Activated CD8-positive, alpha-beta memory T cell treated with anti-CD3 and anti-CD28 coated beads for 1 hour (primary cell): ENCODE measurements around the gene RELL1.

ENCODE experiments used
- DNase-seq, 2 donors: peaks; one replicate each; pipeline ENCODE4 v3.0.0-alpha.2; 2020; ENCODE audit warnings: low read depth in 1 of 2; ENCODE audit errors: extremely low read depth in 1 of 2

Gene RELL1

DNA sequence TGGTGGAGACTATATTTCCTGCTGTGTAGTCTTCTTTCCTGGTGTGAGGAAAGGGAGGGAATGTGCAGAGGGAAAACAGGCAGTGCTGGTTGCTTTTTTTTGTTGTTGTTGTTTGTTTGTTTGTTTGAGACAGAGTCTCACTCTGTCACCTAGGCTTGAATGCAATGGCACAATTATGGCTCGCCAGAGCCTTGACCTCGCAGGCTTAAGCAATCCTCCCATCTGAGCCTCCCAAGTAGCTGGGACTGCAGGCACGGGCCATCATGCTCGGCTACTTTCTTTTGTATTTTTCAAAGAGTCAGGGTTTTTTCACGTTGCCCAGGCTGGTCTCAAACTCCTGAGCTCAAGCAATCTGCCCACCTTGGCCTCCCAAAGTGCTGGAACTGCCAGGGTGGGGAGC, 82.5 kb downstream of the RELL1 start:
- no peak for DNase-seq

DNA sequence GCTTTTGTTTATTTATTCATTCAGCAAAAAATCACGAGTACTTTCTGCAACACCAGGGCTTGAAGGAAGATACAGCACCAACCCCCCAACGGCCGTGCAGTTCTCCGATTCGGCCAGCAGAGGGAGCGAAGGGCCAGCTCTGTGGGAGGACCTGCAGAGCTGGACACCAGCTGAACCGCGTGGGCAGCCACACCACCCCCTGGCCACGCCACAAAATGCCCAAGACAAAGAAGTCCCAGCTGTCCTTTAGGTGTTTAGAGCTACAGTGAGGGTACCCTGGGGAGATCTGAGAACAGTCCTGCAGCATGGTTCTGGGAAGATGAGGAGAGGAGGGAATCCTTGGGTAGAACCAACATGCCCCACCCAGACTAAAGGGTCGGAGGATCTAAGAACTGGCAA, 83.1 kb downstream of the RELL1 start:
- DNase-seq = peak; percentile 45 to 66

DNA sequence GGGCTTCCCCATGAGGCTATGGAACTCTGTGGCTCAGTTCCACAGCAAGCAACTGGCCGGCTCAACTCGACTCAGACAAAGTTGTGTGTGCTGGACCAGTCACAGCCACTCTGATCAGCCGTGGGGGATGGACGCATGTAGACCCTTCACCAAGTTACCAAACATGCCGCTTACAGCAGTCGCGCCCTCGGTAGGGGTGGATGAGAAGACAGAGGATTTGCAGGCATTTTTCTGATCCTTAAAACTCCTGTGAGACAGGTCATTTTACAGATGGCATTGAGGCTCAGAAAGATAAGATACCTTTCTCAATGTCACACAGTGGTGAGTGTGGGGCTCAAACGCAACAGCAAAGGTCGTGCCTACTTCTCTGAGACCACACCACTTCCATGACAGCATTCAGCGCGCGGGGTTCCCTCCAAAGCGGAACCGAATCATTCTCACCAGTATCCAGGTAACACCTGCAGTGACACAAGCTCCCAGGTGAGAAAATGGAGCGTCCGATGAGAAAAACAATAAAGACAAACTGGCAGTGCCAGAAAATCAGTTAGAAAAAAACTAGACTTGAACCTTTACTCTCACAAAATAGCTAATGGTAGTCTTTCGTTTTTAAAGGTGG, 83.6 kb downstream of the RELL1 start:
- DNase-seq = no peak

DNA sequence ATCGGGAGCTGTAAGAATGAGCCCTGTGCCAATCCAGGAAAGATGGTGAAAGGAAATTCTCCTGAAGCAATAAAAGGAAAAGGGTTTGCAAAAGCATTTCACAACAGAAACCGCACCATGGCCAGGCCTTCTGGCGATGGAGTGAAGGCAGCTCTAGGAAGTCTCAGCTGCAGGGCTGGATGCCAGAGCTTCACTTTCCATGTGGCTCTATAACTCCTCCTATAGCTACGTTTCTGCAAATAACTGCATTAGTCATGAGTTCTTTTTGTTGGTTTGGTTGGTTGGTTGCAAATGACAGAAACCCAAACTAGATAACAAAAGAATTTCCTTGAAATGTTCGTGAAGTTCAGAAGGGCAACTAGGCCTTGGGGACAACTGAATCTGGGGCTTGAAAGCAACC, 84.6 kb downstream of the RELL1 start:
- no peak for DNase-seq

DNA sequence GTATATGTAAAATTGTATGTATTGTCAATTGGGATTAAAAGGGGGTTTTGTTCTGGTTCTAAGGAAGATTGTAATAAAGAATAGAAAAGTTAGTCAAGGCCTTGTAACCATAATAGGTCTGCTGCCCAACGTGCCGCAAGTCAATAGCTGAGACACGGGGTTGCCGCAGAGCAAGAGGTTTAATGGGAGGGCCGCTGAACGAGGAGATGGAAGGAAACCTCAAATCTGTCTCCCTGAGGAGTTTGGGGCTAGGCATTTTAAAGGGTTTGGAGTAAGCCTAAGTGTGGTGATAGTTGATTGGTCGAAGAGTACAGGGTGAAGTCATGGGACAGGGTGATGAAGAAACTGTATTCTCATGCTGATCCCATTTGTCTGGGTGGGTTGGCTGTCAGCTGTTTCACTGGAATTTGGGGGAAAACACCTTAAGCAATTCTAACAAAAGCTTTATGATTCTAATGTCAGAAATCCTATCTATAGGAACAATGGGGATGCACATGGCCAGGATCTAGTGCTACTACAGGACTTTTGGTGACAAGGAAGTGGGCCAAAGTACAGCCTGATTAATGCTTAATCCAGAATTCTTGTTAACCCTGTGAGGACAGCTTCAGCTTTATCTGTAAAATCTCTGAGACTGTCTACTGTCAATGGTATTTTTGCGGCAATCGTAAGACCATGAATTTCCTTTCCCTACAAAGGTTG, 86.9 kb downstream of the RELL1 start:
- no peak for DNase-seq

DNA sequence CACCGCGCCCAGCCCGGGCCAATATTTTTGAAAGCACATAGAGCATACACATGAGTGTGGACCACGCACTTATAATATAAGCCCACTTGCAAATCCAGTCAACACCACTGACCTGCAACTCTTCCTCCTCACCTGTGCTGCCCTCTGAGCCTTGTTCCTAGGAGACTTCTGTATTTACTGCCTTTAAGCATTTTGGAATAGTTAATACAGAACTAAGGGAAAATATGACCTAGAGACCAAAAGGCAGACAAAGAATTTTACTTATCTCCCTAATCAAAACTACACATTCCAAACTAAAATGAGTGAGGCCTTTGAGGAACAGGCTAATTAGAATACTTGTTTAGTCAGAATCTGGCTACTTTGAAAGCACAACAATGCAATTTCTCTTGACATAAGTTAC, 89.1 kb downstream of the RELL1 start:
- DNase-seq = no peak

DNA sequence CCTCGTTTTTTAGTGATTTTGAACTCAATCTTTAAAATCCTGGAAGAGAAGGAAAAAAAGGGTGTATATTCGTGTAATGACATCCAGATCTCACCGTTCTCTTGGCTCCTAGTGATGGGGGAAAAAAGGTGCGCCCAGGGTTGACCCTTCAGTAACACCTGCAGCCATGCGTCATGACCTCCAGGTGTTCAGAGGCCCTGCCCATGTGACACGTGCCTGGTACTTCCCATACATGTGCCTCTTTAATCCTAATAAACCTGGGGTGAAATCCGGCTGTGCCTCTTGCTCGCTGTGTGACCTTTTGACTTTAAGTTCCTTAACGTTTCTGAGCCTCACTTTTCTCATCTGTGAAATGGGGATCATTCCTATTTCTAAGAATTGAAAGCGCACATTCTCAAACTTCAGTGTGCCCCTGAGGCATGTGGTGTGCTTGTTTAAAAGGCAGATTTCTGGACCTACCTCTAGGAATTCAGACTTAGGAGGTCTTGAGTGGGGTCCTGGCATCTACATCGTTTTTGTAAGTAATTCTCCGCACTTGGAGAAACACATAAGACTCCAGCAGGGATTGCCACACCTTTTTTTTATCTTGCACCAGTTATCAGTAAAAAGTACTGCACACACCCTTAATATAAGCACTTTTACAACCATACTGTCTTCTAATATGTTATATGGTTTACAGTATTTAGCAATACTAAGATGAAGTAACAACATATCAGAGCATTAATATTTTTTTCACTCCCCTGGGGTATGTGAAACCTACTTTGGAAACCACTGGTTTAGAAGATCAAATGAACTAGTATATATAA, 90.1 kb downstream of the RELL1 start:
- DNase-seq = no peak

DNA sequence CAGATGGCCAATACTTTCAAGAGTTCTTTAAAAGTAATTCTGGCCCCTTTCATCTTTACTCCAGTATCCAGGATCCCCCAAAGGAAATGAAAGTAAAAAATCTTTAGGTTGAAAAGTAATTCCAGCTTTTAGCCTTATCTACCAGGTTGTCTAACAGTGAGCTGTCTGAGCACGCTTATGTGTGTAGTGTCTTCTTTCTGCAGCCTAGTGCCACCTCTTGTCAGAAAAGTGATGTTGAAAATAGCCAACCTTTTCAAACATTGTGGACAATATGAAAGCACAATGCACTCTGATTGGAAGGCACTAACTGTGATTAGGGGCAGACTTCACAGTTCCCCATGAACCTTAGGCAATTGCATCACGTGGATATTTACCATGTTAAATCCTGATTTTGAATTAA, 92.1 kb downstream of the RELL1 start:
- DNase-seq = no peak

DNA sequence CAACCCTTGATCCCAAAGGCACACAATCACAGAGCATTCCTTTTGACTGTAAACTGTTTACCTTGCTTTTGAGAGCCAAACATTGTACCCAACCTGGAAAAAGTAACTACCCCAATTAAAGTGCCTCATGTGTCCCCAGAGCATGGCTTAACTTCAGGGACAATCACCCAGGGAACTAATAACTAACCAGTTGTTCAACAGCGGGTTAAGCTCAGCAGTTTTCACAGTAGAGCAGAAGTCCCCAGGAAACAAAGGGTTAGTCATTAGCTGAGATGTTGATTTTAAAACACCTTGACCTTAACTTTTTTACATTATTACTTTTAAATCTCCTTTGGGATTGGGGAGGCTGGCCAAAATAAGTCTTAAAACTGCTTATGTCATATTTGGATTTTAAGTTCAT, 94.8 kb downstream of the RELL1 start:
- no peak for DNase-seq

DNA sequence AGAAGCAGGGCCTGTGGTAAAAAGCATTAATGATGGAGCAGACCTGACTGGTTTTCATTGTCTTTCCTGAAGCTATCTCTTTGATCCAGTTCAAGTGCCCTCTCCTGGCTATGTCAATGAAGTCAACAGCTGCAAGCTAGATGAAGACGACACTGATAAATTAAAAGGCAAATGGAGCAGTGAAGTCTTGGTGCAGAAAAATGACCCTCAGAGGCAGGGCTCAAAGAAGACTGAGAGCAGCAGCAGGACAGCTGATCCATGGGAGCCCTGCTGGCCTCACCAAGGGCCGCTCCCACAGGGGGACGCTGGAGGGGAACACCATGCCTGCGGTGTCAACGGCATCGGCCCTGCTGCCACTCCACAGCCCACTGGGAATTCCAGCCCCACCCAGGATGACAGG, 96.2 kb downstream of the RELL1 start:
- no peak for DNase-seq

DNA sequence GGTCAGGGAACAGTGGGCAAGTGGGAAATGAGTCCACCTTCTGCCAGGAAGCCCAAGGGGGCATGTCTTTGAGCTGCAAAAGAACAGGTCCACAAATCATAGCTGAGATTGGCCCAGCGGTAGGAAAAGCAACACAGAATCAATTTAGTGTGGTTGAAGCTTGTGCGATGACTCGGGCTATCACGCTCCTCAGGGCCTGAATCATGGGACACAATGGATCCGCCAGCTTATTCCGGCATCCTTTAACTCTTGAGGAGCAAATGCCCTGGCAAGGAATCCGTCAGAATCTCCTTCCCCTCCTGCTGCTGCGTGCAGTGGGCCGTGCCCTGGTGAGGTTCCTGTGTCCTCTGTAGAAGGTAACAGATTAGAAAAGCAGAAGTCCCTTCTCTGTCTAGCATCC, 98.0 kb downstream of the RELL1 start:
- DNase-seq = no peak

DNA sequence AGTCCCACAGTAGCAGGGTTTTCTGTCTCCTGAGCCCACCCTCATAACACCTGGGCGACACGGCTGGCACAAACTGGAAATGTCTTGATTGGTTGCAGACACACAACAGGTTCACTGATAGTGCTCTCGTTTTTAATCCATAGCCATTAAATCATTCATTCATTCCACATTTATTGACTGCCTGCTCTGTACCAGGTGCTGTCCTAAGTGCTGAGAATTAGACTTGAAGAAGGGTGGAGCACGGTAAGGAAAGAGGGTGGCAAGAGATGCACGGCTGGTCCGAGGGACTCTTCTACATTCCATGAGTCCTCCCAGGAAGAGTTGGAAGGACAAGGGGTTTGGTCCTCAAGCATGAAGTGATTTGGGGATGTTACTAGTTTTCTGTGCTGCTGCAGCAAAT, 100.0 kb downstream of the RELL1 start:
- no peak for DNase-seq

DNA sequence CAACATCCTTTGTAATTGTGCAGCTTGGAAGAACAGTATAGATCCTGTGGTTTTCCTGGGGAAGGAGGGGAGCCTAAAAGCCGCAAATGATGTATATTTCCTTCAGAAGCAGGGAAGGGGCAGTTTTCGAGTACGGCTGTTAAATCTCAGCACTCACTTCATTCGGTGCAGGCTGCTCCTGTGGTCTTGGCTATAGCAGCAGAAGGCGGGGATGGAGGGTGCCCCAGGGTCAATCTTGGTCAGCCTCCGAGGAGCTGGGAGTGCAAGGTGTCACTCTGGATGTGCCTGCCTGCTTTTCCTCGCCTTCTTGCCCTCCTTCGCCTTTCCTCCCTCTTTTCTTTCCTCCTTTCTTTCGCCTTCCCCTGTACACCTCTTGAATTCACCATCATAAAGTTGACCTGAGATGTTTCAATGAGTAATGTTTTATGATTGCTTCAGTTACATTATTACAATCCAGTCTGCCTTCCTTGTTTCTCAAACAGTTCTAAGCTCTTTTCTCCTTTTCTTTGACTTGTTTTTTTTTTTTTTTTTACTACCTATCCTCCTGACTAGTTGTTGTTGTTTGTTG, 101.6 kb downstream of the RELL1 start:
- no peak for DNase-seq

DNA sequence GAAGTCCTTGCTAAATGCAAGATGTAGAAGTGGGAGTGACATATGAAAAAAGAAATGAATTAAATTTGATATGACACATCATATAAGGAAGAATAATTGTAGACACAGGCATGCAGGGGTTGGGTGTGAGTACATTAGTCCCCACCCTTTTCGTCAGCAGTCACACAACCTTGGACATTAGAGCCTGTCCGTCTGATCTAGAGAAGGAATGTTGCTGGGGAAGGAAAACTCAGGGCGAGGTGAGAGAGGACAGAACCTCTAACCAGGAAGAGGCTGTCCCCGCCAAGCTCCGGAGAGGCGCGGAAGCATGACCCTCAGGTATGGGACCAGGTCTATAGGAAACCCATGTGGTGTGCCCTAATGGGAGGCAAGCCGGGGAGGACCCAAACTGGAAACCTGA, 102.1 kb downstream of the RELL1 start:
- DNase-seq = no peak

DNA sequence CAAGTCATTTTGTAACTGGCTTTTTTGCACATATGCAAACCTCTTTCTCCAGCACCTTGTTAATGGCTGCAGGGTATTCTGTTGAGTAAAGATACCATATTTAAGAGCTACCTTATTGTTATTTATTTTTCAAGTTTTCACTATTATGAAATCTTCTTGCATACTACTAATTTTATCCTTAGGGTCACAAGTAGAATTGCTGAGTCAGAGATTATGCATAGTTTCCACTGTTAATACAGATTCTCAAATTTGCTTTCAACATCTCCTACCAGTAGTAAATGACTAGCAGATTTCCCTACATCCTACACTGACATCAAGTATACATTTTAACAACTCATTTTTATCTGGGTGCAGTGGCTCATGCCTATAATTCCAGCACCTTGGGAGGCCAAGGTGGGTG, 112.6 kb downstream of the RELL1 start:
- DNase-seq = no peak

DNA sequence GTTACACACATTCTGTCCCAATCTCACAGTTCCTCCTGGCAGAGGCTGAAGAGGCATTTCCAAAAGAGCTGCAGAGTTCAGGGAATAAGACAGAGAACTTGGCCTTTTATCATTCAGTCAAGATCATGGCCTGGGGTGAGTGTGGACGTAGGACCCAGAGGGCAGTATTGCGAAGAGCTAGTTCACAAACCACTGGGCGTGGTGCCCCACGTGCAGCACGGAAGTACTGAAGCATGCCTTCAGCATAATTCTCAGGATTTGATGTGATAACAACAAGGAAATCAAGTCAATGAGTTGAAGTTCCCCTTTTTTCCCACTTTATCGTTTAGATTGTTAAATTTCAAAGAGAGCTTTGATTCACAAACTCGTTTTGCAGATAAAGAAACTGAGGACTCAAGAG, 117.7 kb downstream of the RELL1 start:
- DNase-seq = no peak

DNA sequence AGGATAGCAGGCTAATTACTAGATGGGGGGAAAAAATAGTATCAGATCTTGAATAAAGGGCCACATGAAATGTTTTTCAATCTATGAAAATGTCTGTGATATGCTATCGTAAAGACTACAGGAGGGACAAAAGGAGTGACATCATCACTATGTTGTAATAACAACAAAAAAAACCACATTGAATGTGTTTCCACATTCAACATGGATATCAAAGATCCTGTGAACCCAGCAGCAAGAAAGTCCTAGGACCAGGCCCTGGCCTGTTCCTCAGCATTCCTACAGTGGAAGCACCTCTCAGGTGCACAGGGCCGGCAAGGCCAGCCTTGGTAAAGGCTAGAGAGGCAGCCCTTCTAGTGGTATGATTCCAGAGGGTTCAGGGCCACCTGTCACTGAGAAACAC, 118.3 kb downstream of the RELL1 start:
- no peak for DNase-seq

DNA sequence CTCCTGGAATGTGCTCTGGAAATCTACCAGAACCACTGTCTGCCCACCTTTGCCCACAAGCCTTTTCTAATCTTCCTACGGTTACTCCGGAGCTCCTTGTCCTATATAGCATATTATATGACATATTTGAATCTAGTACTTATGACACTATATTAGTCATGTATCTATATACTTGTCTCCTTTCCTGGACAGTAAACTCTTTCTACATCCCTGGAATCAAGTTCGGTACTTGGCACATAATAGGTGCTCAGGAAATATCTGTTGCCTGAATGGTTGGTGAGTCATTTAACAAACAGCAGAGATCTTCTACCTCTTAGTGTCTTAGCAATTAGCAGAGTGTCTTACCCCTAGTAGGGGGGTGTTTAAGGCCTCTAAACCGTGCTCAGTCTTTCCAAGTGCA, 123.6 kb downstream of the RELL1 start:
- no peak for DNase-seq

DNA sequence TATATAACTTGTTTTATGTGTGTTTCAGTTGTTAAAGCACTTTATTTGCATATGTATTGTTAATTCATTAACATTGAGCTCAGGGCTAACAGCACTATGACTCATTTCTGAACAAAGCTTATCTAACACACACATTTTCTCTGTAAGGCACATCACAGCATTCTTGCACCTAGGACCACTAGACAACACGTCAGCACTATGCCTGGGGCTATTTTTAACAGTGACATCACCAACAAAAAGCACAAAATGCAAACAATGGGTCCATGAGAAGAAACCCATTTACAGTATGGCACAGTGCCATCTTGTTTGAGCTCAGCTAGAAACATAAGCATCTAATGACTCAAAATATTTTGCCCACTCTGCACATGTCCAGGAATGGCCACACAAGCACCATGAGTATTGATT, 124.4 kb downstream of the RELL1 start:
- DNase-seq = no peak

DNA sequence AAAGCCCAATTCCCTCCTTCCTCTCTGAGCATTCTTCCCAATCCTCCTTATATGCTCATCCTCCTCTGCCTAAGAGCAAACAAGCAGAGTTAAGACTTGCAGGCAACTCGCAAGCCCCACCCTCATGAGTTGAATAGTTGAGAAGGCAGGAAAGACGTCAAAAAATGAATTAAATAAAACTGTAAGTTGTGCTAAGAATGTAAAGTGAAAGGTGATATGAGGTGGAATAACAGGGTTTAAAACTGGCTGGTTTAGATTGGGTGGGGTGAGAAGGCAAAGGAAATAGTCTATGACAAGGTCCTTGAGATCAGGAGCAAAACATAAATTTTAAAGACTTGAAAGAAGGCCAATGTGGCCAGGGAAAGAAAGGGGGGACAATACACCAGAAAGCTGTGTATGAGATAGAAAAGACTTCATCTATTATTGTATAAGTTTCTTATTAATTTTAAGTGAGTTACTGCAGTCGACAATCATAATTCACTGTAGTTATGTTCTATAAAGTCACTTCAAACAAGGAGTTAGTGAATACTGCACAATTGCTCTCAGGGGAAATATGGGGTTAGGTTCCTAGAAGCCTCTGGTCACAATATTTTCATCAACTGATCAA, 124.9 kb downstream of the RELL1 start:
- DNase-seq = no peak
